ENCODE measurements around the gene SRSF5.
"Not testable (repeated sequence)": the region's sequence is repeated elsewhere in the genome, so short reads cannot be mapped to it uniquely, and the experiment has no call there.

Gene SRSF5

GRCh38 chr14:69812711-69813110 lies 45.8 kb downstream of the SRSF5 start:
- TF ChIP-seq TAF1 (IDR thresholded peaks at IDR 0.05; ENCODE audit: borderline replicate concordance, low read depth, low read length) (no peak), POLR2A (IDR thresholded peaks at IDR 0.05; ENCODE audit: low read depth, low read length) (no peak), POLR2AphosphoS5 (IDR thresholded peaks at IDR 0.05; ENCODE audit: low read depth, low read length) (no peak)
- DNase-seq (ENCODE audit: insufficient read length) (no peak), FAIRE-seq (no peak)

GRCh38 chr14:69813346-69813745 lies 46.4 kb downstream of the SRSF5 start:
- FAIRE-seq; DNase-seq (ENCODE audit: insufficient read length): not testable (repeated sequence)

GRCh38 chr14:69814397-69814796 lies 47.5 kb downstream of the SRSF5 start:
- no peak for FAIRE-seq
- DNase-seq (ENCODE audit: insufficient read length), result no peak
- TF ChIP-seq TAF1 (IDR thresholded peaks at IDR 0.05; ENCODE audit: borderline replicate concordance, low read depth, low read length) (no peak), POLR2A (IDR thresholded peaks at IDR 0.05; ENCODE audit: low read depth, low read length) (no peak), POLR2AphosphoS5 (IDR thresholded peaks at IDR 0.05; ENCODE audit: low read depth, low read length) (no peak)

- FAIRE-seq, result no peak
- DNase-seq (ENCODE audit: insufficient read length), result no peak
- TF ChIP-seq POLR2AphosphoS5 (IDR thresholded peaks at IDR 0.05; ENCODE audit: low read depth, low read length) (no peak), POLR2A (IDR thresholded peaks at IDR 0.05; ENCODE audit: low read depth, low read length) (no peak), TAF1 (IDR thresholded peaks at IDR 0.05; ENCODE audit: borderline replicate concordance, low read depth, low read length) (no peak)
These were observed 48.6 kb downstream of the SRSF5 start for GRCh38 chr14:69815556-69815955.

GRCh38 chr14:69816216-69816615 lies 49.3 kb downstream of the SRSF5 start:
- no peak for DNase-seq (ENCODE audit: insufficient read length)
- FAIRE-seq, result no peak
- no peak for TF ChIP-seq POLR2AphosphoS5 (IDR thresholded peaks at IDR 0.05; ENCODE audit: low read depth, low read length)
- TF ChIP-seq POLR2A (IDR thresholded peaks at IDR 0.05; ENCODE audit: low read depth, low read length), result no peak
- TF ChIP-seq TAF1 (IDR thresholded peaks at IDR 0.05; ENCODE audit: borderline replicate concordance, low read depth, low read length), result no peak

- peak; percentile 54 for DNase-seq (ENCODE audit: insufficient read length)
- peak; percentile 90 for FAIRE-seq
- TF ChIP-seq POLR2A (IDR thresholded peaks at IDR 0.05; ENCODE audit: low read depth, low read length) (no peak), POLR2AphosphoS5 (IDR thresholded peaks at IDR 0.05; ENCODE audit: low read depth, low read length) (no peak), TAF1 (IDR thresholded peaks at IDR 0.05; ENCODE audit: borderline replicate concordance, low read depth, low read length) (no peak)
These were observed 51.8 kb downstream of the SRSF5 start for GRCh38 chr14:69818758-69819191.

- no peak for FAIRE-seq
- no peak for DNase-seq (ENCODE audit: insufficient read length)
- TF ChIP-seq TAF1 (IDR thresholded peaks at IDR 0.05; ENCODE audit: borderline replicate concordance, low read depth, low read length) (no peak), POLR2AphosphoS5 (IDR thresholded peaks at IDR 0.05; ENCODE audit: low read depth, low read length) (no peak)
These were observed 52.7 kb downstream of the SRSF5 start for GRCh38 chr14:69819607-69820006.

GRCh38 chr14:69820991-69821390 lies 54.0 kb downstream of the SRSF5 start:
- FAIRE-seq (no peak), DNase-seq (ENCODE audit: insufficient read length) (no peak)
- TF ChIP-seq TAF1 (IDR thresholded peaks at IDR 0.05; ENCODE audit: borderline replicate concordance, low read depth, low read length) (no peak), POLR2A (IDR thresholded peaks at IDR 0.05; ENCODE audit: low read depth, low read length) (no peak), POLR2AphosphoS5 (IDR thresholded peaks at IDR 0.05; ENCODE audit: low read depth, low read length) (no peak)
